ENCODE data around the gene ACOT12. TPM values are rescaled to one million over a fixed set of nuclear protein-coding genes. Genes with fewer than 3 reads are reported as not detected.

ACOT12 gene
- polyA plus RNA-seq, 3 donors = not detected

DNA sequence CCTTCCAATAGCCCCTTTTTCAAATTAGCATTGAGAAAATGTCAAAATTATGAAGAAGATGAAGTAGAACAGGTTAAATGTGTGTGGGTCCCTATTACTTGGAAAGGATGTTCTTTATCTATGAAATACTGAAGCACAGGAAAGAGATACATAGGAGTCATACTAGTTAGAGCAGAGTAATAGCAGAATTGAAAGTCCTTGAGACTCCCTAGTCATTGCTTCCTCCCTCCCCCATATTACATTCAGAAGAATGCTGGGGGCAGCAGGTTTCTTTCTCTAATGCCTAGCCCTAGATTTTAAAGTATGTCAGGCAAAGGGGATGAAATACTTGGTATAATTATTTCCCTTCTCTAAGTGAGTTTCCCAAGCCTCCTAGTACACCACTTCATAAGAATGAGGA lies 88.1 kb downstream of the ACOT12 start:
- Mint-ChIP-seq H3K27me3 (ENCODE audit: low read depth in 3 of 3) (peaks cover 0 to 1% (median 0%) of the 10 kb centered on the region in 3 donors), H3K4me1 (peaks cover 16% of the 10 kb centered on the region), H3K4me3 (no peak overlapping the region), H3K9me3 (peaks cover 0 to 6% (median 2%) of the 10 kb centered on the region in 7 donors), H3K36me3 (peaks cover 29 to 37% of the 10 kb centered on the region in 2 donors), H3K27ac (no peak overlapping the region)
- Histone ChIP-seq H3K9me3 (replicated peaks in 1 of 2; ENCODE audit: control insufficient read depth in 1 of 2, insufficient read depth in 1 of 2, low read length in 2 of 2) (no peaks in the 10 kb centered on the region), H3K4me1 (ENCODE audit: control insufficient read depth in 1 of 2, insufficient read depth in 2 of 2, low read length in 2 of 2) (peaks cover 9 to 13% of the 10 kb centered on the region in 2 donors), H3K27ac (ENCODE audit: low read depth in 1 of 2, low read length in 2 of 2) (no peak overlapping the region), H4K20me1 (ENCODE audit: insufficient read depth, low read length) (no peaks in the 10 kb centered on the region), H3K9ac (ENCODE audit: insufficient read depth, low read length, poor library complexity, severe bottlenecking) (no peak overlapping the region), H3K4me3 (replicated peaks in 1 of 3; ENCODE audit: low read depth in 2 of 3, low read length in 3 of 3) (no peak overlapping the region), H3K36me3 (replicated peaks in 1 of 2; ENCODE audit: control insufficient read depth in 1 of 2, insufficient read depth in 2 of 2, low read length in 2 of 2) (peaks cover 27 to 37% of the 10 kb centered on the region in 2 donors), H3K27me3 (ENCODE audit: control insufficient read depth in 2 of 2, insufficient read depth in 2 of 2, low read length in 2 of 2) (no peaks in the 10 kb centered on the region), H3K4me2 (replicated peaks; ENCODE audit: extremely low read depth, low read length, poor library complexity, severe bottlenecking) (no peak overlapping the region), H2AFZ (ENCODE audit: insufficient read depth, low read depth, low read length, poor library complexity, severe bottlenecking) (no peak overlapping the region), H3K79me2 (ENCODE audit: insufficient read depth, low read length) (peaks cover 22% of the 10 kb centered on the region)
- intact Hi-C loops (cut with micrococcal nuclease) = no loop called here
- DNase-seq = no peak
- TF ChIP-seq, protein P1, sequence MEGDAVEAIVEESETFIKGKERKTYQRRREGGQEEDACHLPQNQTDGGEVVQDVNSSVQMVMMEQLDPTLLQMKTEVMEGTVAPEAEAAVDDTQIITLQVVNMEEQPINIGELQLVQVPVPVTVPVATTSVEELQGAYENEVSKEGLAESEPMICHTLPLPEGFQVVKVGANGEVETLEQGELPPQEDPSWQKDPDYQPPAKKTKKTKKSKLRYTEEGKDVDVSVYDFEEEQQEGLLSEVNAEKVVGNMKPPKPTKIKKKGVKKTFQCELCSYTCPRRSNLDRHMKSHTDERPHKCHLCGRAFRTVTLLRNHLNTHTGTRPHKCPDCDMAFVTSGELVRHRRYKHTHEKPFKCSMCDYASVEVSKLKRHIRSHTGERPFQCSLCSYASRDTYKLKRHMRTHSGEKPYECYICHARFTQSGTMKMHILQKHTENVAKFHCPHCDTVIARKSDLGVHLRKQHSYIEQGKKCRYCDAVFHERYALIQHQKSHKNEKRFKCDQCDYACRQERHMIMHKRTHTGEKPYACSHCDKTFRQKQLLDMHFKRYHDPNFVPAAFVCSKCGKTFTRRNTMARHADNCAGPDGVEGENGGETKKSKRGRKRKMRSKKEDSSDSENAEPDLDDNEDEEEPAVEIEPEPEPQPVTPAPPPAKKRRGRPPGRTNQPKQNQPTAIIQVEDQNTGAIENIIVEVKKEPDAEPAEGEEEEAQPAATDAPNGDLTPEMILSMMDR (IDR thresholded peaks at IDR 0.05) = no peak

DNA sequence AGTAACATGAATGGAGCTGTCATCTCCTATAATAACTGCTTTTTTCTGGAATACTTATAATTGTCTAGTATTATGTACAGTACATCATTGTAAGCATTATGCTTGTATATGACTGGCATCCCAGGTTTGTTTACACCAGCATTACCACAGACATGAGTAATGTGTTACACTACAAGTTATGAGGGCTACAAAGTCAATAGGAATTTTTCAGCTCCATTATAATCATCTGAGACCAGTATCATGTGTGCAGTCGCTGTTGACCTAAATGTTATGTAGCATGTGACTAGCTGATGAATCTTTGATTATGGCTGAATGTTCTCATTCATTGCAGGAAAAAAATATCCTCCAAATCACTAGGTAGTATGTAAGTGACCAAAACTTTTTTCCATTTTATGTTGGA lies 90.4 kb downstream of the ACOT12 start:
- no peak overlapping the region for H2AFZ ChIP-seq (ENCODE audit: insufficient read depth, low read depth, low read length, poor library complexity, severe bottlenecking)
- H3K9me3 ChIP-seq (replicated peaks in 1 of 2; ENCODE audit: control insufficient read depth in 1 of 2, insufficient read depth in 1 of 2, low read length in 2 of 2) = no peaks in the 10 kb centered on the region
- peaks cover 12 to 16% of the 10 kb centered on the region in 2 donors for H3K36me3 ChIP-seq (replicated peaks in 1 of 2; ENCODE audit: control insufficient read depth in 1 of 2, insufficient read depth in 2 of 2, low read length in 2 of 2)
- no peak overlapping the region for H3K4me2 ChIP-seq (replicated peaks; ENCODE audit: extremely low read depth, low read length, poor library complexity, severe bottlenecking)
- no CpG with 5 or more reads among the region's 1 CpG for WGBS (ENCODE audit: insufficient coverage)
- H3K79me2 ChIP-seq (ENCODE audit: insufficient read depth, low read length) = peaks cover 22% of the 10 kb centered on the region
- peaks cover 0 to 3% (median 0%) of the 10 kb centered on the region in 3 donors for H3K27me3 Mint-ChIP-seq (ENCODE audit: low read depth in 3 of 3)
- H3K36me3 Mint-ChIP-seq = peaks cover 14 to 15% of the 10 kb centered on the region in 2 donors
- intact Hi-C loops (cut with micrococcal nuclease) = loop anchor here in 1 of 2 donors (5.0 kb wide), 1 partner anchor 974 kb away; the partner anchor contains the start of gene RPS23
- H3K4me1 Mint-ChIP-seq = peaks cover 29% of the 10 kb centered on the region
- H4K20me1 ChIP-seq (ENCODE audit: insufficient read depth, low read length) = no peaks in the 10 kb centered on the region
- no peak overlapping the region for H3K27ac ChIP-seq (ENCODE audit: low read depth in 1 of 2, low read length in 2 of 2)
- H3K9me3 Mint-ChIP-seq = peaks cover 0 to 9% (median 3%) of the 10 kb centered on the region in 7 donors
- peaks cover 21 to 22% of the 10 kb centered on the region in 2 donors for H3K4me1 ChIP-seq (ENCODE audit: control insufficient read depth in 1 of 2, insufficient read depth in 2 of 2, low read length in 2 of 2)
- no peak overlapping the region for H3K4me3 Mint-ChIP-seq
- TF ChIP-seq, protein P1 (IDR thresholded peaks at IDR 0.05) = no peak
- no peak overlapping the region for H3K27ac Mint-ChIP-seq
- no peak overlapping the region for H3K4me3 ChIP-seq (replicated peaks in 1 of 3; ENCODE audit: low read depth in 2 of 3, low read length in 3 of 3)
- DNase-seq = no peak
- no peak overlapping the region for H3K9ac ChIP-seq (ENCODE audit: insufficient read depth, low read length, poor library complexity, severe bottlenecking)
- H3K27me3 ChIP-seq (ENCODE audit: control insufficient read depth in 2 of 2, insufficient read depth in 2 of 2, low read length in 2 of 2) = no peaks in the 10 kb centered on the region
